Duodenal mucosa (tissue), 2 donors: Measurements from ENCODE around the gene C4BPB.
"Not testable (repeated sequence)": the region's sequence is repeated elsewhere in the genome, so short reads cannot be mapped to it uniquely, and the experiment has no call there.

Experiments
- H3K27ac ChIP-seq: one replicate; pipeline ENCODE4 v1.7.0; 2013; ENCODE audit warnings: low read depth, low read length
- H3K27me3 ChIP-seq, 2 donors: one replicate each; pipeline ENCODE4 v1.7.0; 2013; ENCODE audit warnings: low read length in 2 of 2, control low read depth in 1 of 2; ENCODE audit not compliant: insufficient read depth in 2 of 2, control insufficient read depth in 1 of 2
- H3K36me3 ChIP-seq, 2 donors: one replicate each; pipeline ENCODE4 v1.7.0; 2013; ENCODE audit warnings: low read length in 2 of 2, control low read depth in 1 of 2; ENCODE audit not compliant: insufficient read depth in 2 of 2, control insufficient read depth in 1 of 2
- H3K4me1 ChIP-seq, 2 donors: one replicate each; pipeline ENCODE4 v1.7.0; 2013; ENCODE audit warnings: low read length in 2 of 2, control low read depth in 1 of 2; ENCODE audit not compliant: insufficient read depth in 2 of 2, control insufficient read depth in 1 of 2
- H3K4me3 ChIP-seq, 2 donors: one replicate each; pipeline ENCODE4 v1.7.0; 2013; ENCODE audit warnings: low read length in 2 of 2, low read depth in 1 of 2
- H3K9ac ChIP-seq, 2 donors: one replicate each; pipeline ENCODE4 v1.7.0; 2013; ENCODE audit warnings: low read length in 2 of 2, low read depth in 1 of 2
- H3K9me3 ChIP-seq, 2 donors: one replicate each; pipeline ENCODE4 v1.7.0; 2013; ENCODE audit warnings: low read length in 2 of 2, control low read depth in 1 of 2; ENCODE audit not compliant: control insufficient read depth in 1 of 2

C4BPB gene

GRCh38 chr1:207088701-207089626 lies at the start of gene C4BPB:
Gene C4BPB, plus strand, starts transcription at chr1:207088860. Its CDS starts 672 bp downstream, at chr1:207089532.
- peak within 1 kb of the TSS; percentile 4 to 44 for H3K4me3 ChIP-seq
- H3K36me3 ChIP-seq = no peaks in the 10 kb centered on the region
- H3K27me3 ChIP-seq = no peaks in the 10 kb centered on the region
- peak within 1 kb of the TSS in 1 of 2 donors; percentile 10 for H3K9ac ChIP-seq
- no peaks in the 10 kb centered on the region for H3K9me3 ChIP-seq
- peaks cover 14 to 19% of the 10 kb centered on the region in 2 donors for H3K4me1 ChIP-seq
- H3K27ac ChIP-seq = no peak within 1 kb of the TSS

GRCh38 chr1:207039380-207040180 lies 49.1 kb upstream of the C4BPB start:
- peaks cover 0 to 5% of the 10 kb centered on the region in 2 donors for H3K4me1 ChIP-seq
- peaks cover 0 to 4% of the 10 kb centered on the region in 2 donors for H3K36me3 ChIP-seq
- no peaks in the 10 kb centered on the region for H3K27me3 ChIP-seq
- no peak overlapping the region for H3K4me3 ChIP-seq
- H3K27ac ChIP-seq = no peak overlapping the region
- H3K9ac ChIP-seq = no peak overlapping the region
- no peaks in the 10 kb centered on the region for H3K9me3 ChIP-seq

GRCh38 chr1:207040181-207040533 lies 48.5 kb upstream of the C4BPB start:
- Histone ChIP-seq H3K27ac (no peak overlapping the region), H3K4me1 (peaks cover 0 to 5% of the 10 kb centered on the region in 2 donors), H3K27me3 (no peaks in the 10 kb centered on the region), H3K9ac (no peak overlapping the region), H3K36me3 (peaks cover 0 to 4% of the 10 kb centered on the region in 2 donors), H3K9me3 (no peaks in the 10 kb centered on the region), H3K4me3 (no peak overlapping the region)

DNA sequence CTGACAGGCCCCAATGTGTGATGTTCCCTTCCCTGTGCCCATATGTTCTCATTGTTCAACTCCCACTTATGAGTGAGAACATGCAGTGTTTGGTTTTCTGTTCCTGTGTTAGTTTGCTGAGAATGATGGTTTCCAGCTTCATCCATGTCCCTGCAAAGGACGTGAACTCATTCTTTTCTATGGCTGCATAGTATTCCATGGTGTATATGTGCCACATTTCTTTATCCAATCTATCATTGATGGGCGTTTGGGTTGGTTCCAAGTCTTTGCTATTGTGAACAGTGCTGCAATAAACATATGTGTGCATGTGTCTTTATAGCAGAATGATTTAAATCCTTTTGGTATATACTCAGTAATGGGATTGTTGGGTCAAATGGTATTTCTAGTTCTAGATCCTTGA lies 47.3 kb upstream of the C4BPB start:
- not testable (repeated sequence) for H3K9ac ChIP-seq, H3K27ac ChIP-seq, H3K27me3 ChIP-seq, H3K9me3 ChIP-seq, H3K36me3 ChIP-seq, H3K4me3 ChIP-seq
- H3K4me1 ChIP-seq = peaks cover 0 to 15% of the 10 kb centered on the region in 2 donors

DNA sequence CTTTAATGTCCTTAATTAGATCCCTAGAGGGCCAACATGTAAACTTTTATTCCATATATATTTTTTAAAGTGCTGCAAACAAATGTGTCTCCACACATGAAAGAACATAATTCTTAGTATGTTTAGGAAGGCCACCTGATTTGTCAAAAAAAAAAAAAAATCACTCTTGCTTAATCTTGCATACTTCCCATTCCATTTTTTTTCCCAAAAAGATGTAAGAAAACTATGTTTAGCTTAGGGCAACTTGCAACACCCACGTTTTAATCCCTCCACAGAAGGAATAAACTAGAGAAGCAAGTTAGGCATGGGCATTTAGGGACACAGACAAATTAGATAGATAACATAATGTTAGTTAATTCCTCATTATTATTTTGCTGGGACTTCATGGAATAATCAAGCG lies 43.2 kb upstream of the C4BPB start:
- Histone ChIP-seq H3K9me3 (no peaks in the 10 kb centered on the region), H3K27ac (no peak overlapping the region), H3K27me3 (no peaks in the 10 kb centered on the region), H3K4me1 (peaks cover 9 to 35% of the 10 kb centered on the region in 2 donors), H3K36me3 (peaks cover 14 to 22% of the 10 kb centered on the region in 2 donors), H3K4me3 (no peak overlapping the region), H3K9ac (no peak overlapping the region)

DNA sequence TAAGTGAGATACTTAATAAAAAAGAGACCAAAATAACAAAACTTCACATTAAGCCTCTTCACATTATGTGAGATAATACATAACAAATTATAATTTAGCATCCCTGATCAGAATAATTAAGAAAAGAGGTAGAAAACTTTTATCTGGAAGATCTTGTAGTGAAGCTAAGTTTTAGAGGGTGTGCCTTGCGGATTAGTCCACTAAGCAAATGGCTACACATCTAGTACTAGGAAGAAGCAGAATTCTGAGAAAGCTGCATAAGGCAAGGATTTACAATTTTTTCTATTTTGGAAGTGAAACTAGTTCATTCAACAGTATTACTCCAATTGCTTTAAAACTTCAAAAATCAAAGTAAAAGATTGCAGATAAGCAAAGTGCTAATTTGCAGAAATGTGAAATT lies 41.2 kb upstream of the C4BPB start:
- no peak overlapping the region for H3K27ac ChIP-seq
- peaks cover 24 to 44% of the 10 kb centered on the region in 2 donors for H3K4me1 ChIP-seq
- H3K9ac ChIP-seq = no peak overlapping the region
- H3K9me3 ChIP-seq = no peaks in the 10 kb centered on the region
- H3K27me3 ChIP-seq = no peaks in the 10 kb centered on the region
- peaks cover 14 to 22% of the 10 kb centered on the region in 2 donors for H3K36me3 ChIP-seq
- no peak overlapping the region for H3K4me3 ChIP-seq

GRCh38 chr1:207048041-207048440 lies 40.6 kb upstream of the C4BPB start:
- Histone ChIP-seq H3K9ac (no peak overlapping the region), H3K27me3 (no peaks in the 10 kb centered on the region), H3K27ac (no peak overlapping the region), H3K4me1 (peaks cover 25 to 44% of the 10 kb centered on the region in 2 donors), H3K4me3 (no peak overlapping the region), H3K9me3 (no peaks in the 10 kb centered on the region), H3K36me3 (peaks cover 14 to 22% of the 10 kb centered on the region in 2 donors)

DNA sequence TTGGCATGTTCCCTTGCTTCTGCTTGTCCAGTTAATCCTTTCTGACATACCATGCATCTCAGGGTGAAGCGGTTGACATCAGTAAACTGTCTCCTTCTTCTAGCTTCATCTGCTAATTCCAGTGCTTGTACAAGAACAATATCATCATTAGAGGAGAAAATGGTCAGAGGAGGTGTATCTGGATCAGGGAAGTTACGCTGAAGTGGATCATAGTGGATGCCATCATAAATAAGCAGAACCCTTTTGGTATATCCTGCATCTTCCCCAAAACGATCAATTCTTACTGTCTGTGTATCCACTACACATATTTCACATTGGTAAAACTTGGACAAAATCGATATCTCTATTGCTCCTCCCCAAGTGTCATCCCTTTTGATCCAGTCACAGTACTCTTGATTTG lies 39.6 kb upstream of the C4BPB start:
- Histone ChIP-seq H3K4me3 (peak overlapping the region in 1 of 2 donors; percentile 93), H3K9me3 (no peaks in the 10 kb centered on the region), H3K4me1 (peaks cover 25 to 44% of the 10 kb centered on the region in 2 donors), H3K9ac (peak overlapping the region in 1 of 2 donors; percentile 97), H3K27ac (no peak overlapping the region), H3K36me3 (peaks cover 14 to 18% of the 10 kb centered on the region in 2 donors), H3K27me3 (no peaks in the 10 kb centered on the region)

DNA sequence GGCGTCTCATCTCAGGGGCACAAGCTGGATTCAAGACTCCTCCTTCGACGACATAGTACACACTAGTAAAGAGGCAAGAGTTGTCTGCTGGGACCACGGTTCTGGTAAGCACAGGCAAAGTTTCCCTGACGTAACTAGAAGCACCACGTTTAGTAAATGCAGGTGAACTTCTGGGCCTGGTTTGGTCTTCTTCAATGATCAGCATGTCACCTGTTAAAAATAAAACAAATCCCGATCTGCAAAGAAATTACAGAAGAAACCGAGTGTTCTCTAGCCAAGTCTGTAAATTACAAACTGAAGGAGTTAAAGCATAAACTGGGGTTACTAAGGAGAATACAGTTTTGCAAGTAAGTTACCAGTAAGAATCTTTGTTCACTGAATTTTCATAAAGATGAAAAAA lies 39.1 kb upstream of the C4BPB start:
- Histone ChIP-seq H3K36me3 (peaks cover 14 to 18% of the 10 kb centered on the region in 2 donors), H3K4me1 (peaks cover 25 to 48% of the 10 kb centered on the region in 2 donors), H3K27me3 (no peaks in the 10 kb centered on the region), H3K4me3 (peak overlapping the region; percentile 90 to 93), H3K27ac (no peak overlapping the region), H3K9ac (peak overlapping the region; percentile 0 to 97), H3K9me3 (no peaks in the 10 kb centered on the region)

DNA sequence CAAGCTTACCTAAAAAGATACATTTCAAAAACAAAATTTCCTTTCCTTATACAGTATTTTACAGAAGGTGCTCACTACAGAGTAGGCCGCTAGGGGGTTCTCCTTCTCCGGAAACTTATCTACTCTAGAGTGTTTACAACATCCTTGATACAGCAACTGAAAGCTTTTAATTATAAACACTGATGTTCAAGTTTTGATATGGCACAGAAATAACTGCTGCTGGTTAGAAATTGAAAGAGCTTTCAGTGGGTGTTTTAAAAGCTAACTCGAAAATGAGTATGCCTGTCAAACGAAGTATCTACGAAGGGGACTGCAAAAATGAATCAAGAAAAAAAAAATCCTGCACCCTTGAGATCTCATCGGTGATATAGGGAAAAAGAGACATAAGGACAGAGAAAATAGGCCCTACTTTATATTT lies 38.7 kb upstream of the C4BPB start:
- no peaks in the 10 kb centered on the region for H3K27me3 ChIP-seq

More for the DNA sequence above, 38.7 kb upstream of the C4BPB start:
- Histone ChIP-seq H3K4me3 (peak overlapping the region; percentile 90 to 93), H3K9ac (peak overlapping the region; percentile 97), H3K4me1 (peaks cover 28 to 53% of the 10 kb centered on the region in 2 donors), H3K27ac (peak overlapping the region; percentile 85), H3K9me3 (no peaks in the 10 kb centered on the region), H3K36me3 (peaks cover 14 to 18% of the 10 kb centered on the region in 2 donors)
